ENCODE results near the gene RASAL2.
"Not testable (repeated sequence)": the region's sequence is repeated elsewhere in the genome, so short reads cannot be mapped to it uniquely, and the experiment has no call there.

Gene RASAL2

GRCh38 chr1:178390280-178390679 lies 296.4 kb downstream of the RASAL2 start:
- DNase-seq (ENCODE audit: low read depth in 3 of 3), result not testable (repeated sequence)

- no peak for DNase-seq (ENCODE audit: low read depth in 3 of 3)
Observed at GRCh38 chr1:178393370-178393769, 299.5 kb downstream of the RASAL2 start.

- DNase-seq (ENCODE audit: low read depth in 3 of 3), result no peak
Observed at GRCh38 chr1:178396789-178397188, 302.9 kb downstream of the RASAL2 start.

- DNase-seq (ENCODE audit: low read depth in 3 of 3), result no peak
Observed at GRCh38 chr1:178397678-178398077, 303.8 kb downstream of the RASAL2 start.

GRCh38 chr1:178399177-178399728 lies 305.3 kb downstream of the RASAL2 start:
- DNase-seq (ENCODE audit: low read depth in 3 of 3), result no peak

GRCh38 chr1:178405137-178405536 lies 311.2 kb downstream of the RASAL2 start:
- DNase-seq (ENCODE audit: low read depth in 3 of 3), result no peak

- DNase-seq (ENCODE audit: low read depth in 3 of 3), result no peak
Observed at GRCh38 chr1:178407215-178407614, 313.3 kb downstream of the RASAL2 start.

- DNase-seq (ENCODE audit: low read depth in 3 of 3), result no peak
Observed at GRCh38 chr1:178407655-178408054, 313.8 kb downstream of the RASAL2 start.

- DNase-seq (ENCODE audit: low read depth in 3 of 3), result no peak
Observed at GRCh38 chr1:178408871-178409270, 315.0 kb downstream of the RASAL2 start.

- no peak for DNase-seq (ENCODE audit: low read depth in 3 of 3)
Observed at GRCh38 chr1:178409541-178409940, 315.6 kb downstream of the RASAL2 start.

- no peak for DNase-seq (ENCODE audit: low read depth in 3 of 3)
Observed at GRCh38 chr1:178411756-178412399, 318.0 kb downstream of the RASAL2 start.

GRCh38 chr1:178412400-178412770 lies 318.5 kb downstream of the RASAL2 start:
- no peak for DNase-seq (ENCODE audit: low read depth in 3 of 3)

- no peak for DNase-seq (ENCODE audit: low read depth in 3 of 3)
Observed at GRCh38 chr1:178417858-178418257, 324.0 kb downstream of the RASAL2 start.

GRCh38 chr1:178418284-178418955 lies 324.5 kb downstream of the RASAL2 start:
- DNase-seq (ENCODE audit: low read depth in 3 of 3), result no peak

GRCh38 chr1:178434360-178434759 lies 340.5 kb downstream of the RASAL2 start:
- DNase-seq (ENCODE audit: low read depth in 3 of 3), result no peak

GRCh38 chr1:178434899-178435435 lies 341.1 kb downstream of the RASAL2 start:
- DNase-seq (ENCODE audit: low read depth in 3 of 3), result no peak

- DNase-seq (ENCODE audit: low read depth in 3 of 3), result no peak
Observed at GRCh38 chr1:178436899-178437298, 343.0 kb downstream of the RASAL2 start.

- no peak for DNase-seq (ENCODE audit: low read depth in 3 of 3)
Observed at GRCh38 chr1:178438432-178438831, 344.5 kb downstream of the RASAL2 start.

- DNase-seq (ENCODE audit: low read depth in 3 of 3), result no peak
Observed at GRCh38 chr1:178442925-178443324, 349.0 kb downstream of the RASAL2 start.

GRCh38 chr1:178450871-178451270 lies 357.0 kb downstream of the RASAL2 start:
- no peak for DNase-seq (ENCODE audit: low read depth in 3 of 3)

GRCh38 chr1:178451529-178451928 lies 357.6 kb downstream of the RASAL2 start:
- no peak for DNase-seq (ENCODE audit: low read depth in 3 of 3)

GRCh38 chr1:178452013-178452412 lies 358.1 kb downstream of the RASAL2 start:
- no peak for DNase-seq (ENCODE audit: low read depth in 3 of 3)

- no peak for DNase-seq (ENCODE audit: low read depth in 3 of 3)
Observed at GRCh38 chr1:178456472-178456871, 362.6 kb downstream of the RASAL2 start.

Measured in stimulated activated CD4-positive, alpha-beta T cell treated with anti-CD3 and anti-CD28 coated beads, TNF-alpha, amount 100 ng/mL, for 24 hours (primary cell).